HCT116 (cell line): Measurements from ENCODE around the gene PLEKHA4. TPM values are rescaled to one million over a fixed set of nuclear protein-coding genes. Genes with fewer than 3 reads are reported as not detected.
A peak's percentile ranks its signal among the peaks of the same experiment; 100 is the strongest.

Experiments used
- CEBPB ChIP-seq: IDR thresholded peaks from 2 replicates; pipeline ENCODE4 v1.6.1; 2012; ENCODE audit warnings: low read depth
- EZH2 ChIP-seq: fragments of 200-600 bp; sonication (generic); IDR thresholded peaks from 2 replicates; pipeline ENCODE4 v1.6.1; 2017; ENCODE audit warnings: antibody characterized with exemption, mixed run types
- POLR2AphosphoS5 ChIP-seq: IDR thresholded peaks from 2 replicates; pipeline ENCODE4 v1.6.1; 2011; ENCODE audit warnings: mild to moderate bottlenecking, low read depth, low read length, moderate library complexity
- TCF7L2 ChIP-seq: IDR thresholded peaks from 2 replicates; pipeline ENCODE4 v1.7.0; 2011; ENCODE audit warnings: borderline replicate concordance, inconsistent platforms; ENCODE audit not compliant: insufficient read depth, insufficient read length; ENCODE audit errors: extremely low read depth
- total RNA-seq: library from RNA; stranded (reverse); gene quantifications from one replicate; pipeline ENCODE4 v1.2.1, GENCODE V29; 2021; ENCODE audit not compliant: unreplicated experiment
- TF ChIP-seq, protein P1 (sequence below): IDR thresholded peaks from 2 replicates; pipeline ENCODE4 v1.6.1; 2012; ENCODE audit warnings: low read depth
- TF ChIP-seq, protein P2 (sequence below): IDR thresholded peaks from 2 replicates; pipeline ENCODE4 v1.6.1; 2011; ENCODE audit warnings: mild to moderate bottlenecking, low read length, moderate library complexity; ENCODE audit not compliant: insufficient replicate concordance; ENCODE audit errors: extremely low read depth
- TF ChIP-seq, protein P3 (sequence below): IDR thresholded peaks from 2 replicates; pipeline ENCODE4 v1.6.1; 2012

Gene PLEKHA4
- total RNA-seq, 1 experiment from 2014 or later: 20.4 TPM

DNA sequence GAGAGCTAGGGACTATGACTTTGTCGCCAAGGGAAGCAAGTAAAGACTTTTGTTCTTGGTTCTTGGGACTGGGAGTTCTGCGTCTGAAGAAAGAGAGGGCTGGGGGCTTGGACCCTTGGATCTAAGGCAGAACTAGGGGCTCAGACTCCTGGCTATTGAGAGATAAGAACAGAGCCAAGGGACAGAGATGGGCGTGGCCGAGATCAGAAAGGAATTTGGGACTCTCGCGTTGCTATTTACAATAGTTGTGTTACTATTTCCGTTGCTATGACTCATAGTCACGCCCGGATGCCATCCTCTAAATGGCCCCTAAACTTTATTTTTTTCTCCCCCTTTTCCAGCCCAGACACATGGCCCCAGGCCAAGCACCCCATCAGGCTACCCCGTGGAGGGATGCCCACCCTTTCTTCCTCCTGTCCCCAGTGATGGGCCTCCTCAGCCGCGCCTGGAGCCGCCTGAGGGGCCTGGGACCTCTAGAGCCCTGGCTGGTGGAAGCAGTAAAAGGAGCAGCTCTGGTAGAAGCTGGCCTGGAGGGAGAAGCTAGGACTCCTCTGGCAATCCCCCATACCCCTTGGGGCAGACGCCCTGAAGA lies 4.6 kb upstream of the PLEKHA4 start (continued):
- TF ChIP-seq TCF7L2 (peak; percentile 57), CEBPB (no peak), POLR2AphosphoS5 (peak; percentile 54), EZH2 (no peak)
- TF ChIP-seq, protein P1, sequence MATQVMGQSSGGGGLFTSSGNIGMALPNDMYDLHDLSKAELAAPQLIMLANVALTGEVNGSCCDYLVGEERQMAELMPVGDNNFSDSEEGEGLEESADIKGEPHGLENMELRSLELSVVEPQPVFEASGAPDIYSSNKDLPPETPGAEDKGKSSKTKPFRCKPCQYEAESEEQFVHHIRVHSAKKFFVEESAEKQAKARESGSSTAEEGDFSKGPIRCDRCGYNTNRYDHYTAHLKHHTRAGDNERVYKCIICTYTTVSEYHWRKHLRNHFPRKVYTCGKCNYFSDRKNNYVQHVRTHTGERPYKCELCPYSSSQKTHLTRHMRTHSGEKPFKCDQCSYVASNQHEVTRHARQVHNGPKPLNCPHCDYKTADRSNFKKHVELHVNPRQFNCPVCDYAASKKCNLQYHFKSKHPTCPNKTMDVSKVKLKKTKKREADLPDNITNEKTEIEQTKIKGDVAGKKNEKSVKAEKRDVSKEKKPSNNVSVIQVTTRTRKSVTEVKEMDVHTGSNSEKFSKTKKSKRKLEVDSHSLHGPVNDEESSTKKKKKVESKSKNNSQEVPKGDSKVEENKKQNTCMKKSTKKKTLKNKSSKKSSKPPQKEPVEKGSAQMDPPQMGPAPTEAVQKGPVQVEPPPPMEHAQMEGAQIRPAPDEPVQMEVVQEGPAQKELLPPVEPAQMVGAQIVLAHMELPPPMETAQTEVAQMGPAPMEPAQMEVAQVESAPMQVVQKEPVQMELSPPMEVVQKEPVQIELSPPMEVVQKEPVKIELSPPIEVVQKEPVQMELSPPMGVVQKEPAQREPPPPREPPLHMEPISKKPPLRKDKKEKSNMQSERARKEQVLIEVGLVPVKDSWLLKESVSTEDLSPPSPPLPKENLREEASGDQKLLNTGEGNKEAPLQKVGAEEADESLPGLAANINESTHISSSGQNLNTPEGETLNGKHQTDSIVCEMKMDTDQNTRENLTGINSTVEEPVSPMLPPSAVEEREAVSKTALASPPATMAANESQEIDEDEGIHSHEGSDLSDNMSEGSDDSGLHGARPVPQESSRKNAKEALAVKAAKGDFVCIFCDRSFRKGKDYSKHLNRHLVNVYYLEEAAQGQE: no peak
- TF ChIP-seq, protein P2, sequence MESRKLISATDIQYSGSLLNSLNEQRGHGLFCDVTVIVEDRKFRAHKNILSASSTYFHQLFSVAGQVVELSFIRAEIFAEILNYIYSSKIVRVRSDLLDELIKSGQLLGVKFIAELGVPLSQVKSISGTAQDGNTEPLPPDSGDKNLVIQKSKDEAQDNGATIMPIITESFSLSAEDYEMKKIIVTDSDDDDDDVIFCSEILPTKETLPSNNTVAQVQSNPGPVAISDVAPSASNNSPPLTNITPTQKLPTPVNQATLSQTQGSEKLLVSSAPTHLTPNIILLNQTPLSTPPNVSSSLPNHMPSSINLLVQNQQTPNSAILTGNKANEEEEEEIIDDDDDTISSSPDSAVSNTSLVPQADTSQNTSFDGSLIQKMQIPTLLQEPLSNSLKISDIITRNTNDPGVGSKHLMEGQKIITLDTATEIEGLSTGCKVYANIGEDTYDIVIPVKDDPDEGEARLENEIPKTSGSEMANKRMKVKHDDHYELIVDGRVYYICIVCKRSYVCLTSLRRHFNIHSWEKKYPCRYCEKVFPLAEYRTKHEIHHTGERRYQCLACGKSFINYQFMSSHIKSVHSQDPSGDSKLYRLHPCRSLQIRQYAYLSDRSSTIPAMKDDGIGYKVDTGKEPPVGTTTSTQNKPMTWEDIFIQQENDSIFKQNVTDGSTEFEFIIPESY: peak; percentile 91
- TF ChIP-seq, protein P3, sequence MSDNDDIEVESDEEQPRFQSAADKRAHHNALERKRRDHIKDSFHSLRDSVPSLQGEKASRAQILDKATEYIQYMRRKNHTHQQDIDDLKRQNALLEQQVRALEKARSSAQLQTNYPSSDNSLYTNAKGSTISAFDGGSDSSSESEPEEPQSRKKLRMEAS: no peak; the same call in 1 of the 2 replicates
